ENCODE results near the gene RB1. TPM values are rescaled to one million over a fixed set of nuclear protein-coding genes. Genes with fewer than 3 reads are reported as not detected.
A peak's percentile ranks its signal among the peaks of the same experiment; 100 is the strongest.
"Not testable (repeated sequence)": the region's sequence is repeated elsewhere in the genome, so short reads cannot be mapped to it uniquely, and the experiment has no call there.

RB1 gene
- total RNA-seq, 1 donor, result 8.3 TPM

- DNase-seq (ENCODE audit: low read depth in 2 of 3, low spot score in 2 of 3), result no peak
Observed at GRCh38 chr13:48346583-48346982, 43.0 kb downstream of the RB1 start.

- DNase-seq (ENCODE audit: low read depth in 2 of 3, low spot score in 2 of 3), result no peak
Observed at GRCh38 chr13:48349525-48349924, 46.0 kb downstream of the RB1 start.

- DNase-seq (ENCODE audit: low read depth in 2 of 3, low spot score in 2 of 3), result no peak
Observed at GRCh38 chr13:48353590-48353989, 50.0 kb downstream of the RB1 start.

- not testable (repeated sequence) for DNase-seq (ENCODE audit: low read depth in 2 of 3, low spot score in 2 of 3)
Observed at GRCh38 chr13:48355524-48355923, 52.0 kb downstream of the RB1 start.

- DNase-seq (ENCODE audit: low read depth in 2 of 3, low spot score in 2 of 3), result no peak
Observed at GRCh38 chr13:48356750-48357149, 53.2 kb downstream of the RB1 start.

- DNase-seq (ENCODE audit: low read depth in 2 of 3, low spot score in 2 of 3), result no peak
Observed at GRCh38 chr13:48369988-48370387, 66.4 kb downstream of the RB1 start.

GRCh38 chr13:48370815-48371214 is 67.3 kb downstream of the RB1 start:
- no peak for DNase-seq (ENCODE audit: low read depth in 2 of 3, low spot score in 2 of 3)

- DNase-seq (ENCODE audit: low read depth in 2 of 3, low spot score in 2 of 3), result no peak
Observed at GRCh38 chr13:48377857-48378256, 74.3 kb downstream of the RB1 start.

GRCh38 chr13:48380581-48380980 is 77.0 kb downstream of the RB1 start:
- DNase-seq (ENCODE audit: low read depth in 2 of 3, low spot score in 2 of 3), result no peak

GRCh38 chr13:48383384-48383783 is 79.8 kb downstream of the RB1 start:
- no peak for DNase-seq (ENCODE audit: low read depth in 2 of 3, low spot score in 2 of 3)

GRCh38 chr13:48386816-48387215 is 83.3 kb downstream of the RB1 start:
- no peak for DNase-seq (ENCODE audit: low read depth in 2 of 3, low spot score in 2 of 3)

- no peak for DNase-seq (ENCODE audit: low read depth in 2 of 3, low spot score in 2 of 3)
Observed at GRCh38 chr13:48391257-48391656, 87.7 kb downstream of the RB1 start.

GRCh38 chr13:48393030-48393697 is 89.6 kb downstream of the RB1 start:
- no peak for DNase-seq (ENCODE audit: low read depth in 2 of 3, low spot score in 2 of 3)

GRCh38 chr13:48393698-48394085 is 90.1 kb downstream of the RB1 start:
- DNase-seq (ENCODE audit: low read depth in 2 of 3, low spot score in 2 of 3), result no peak

- no peak for DNase-seq (ENCODE audit: low read depth in 2 of 3, low spot score in 2 of 3)
Observed at GRCh38 chr13:48397744-48398143, 94.2 kb downstream of the RB1 start.

GRCh38 chr13:48398450-48399095 is 95.0 kb downstream of the RB1 start:
- DNase-seq (ENCODE audit: low read depth in 2 of 3, low spot score in 2 of 3), result no peak

GRCh38 chr13:48400090-48400694 is 96.6 kb downstream of the RB1 start:
- no peak for DNase-seq (ENCODE audit: low read depth in 2 of 3, low spot score in 2 of 3)

- peak in 2 of 3 donors; percentile 35 to 65 for DNase-seq (ENCODE audit: low read depth in 2 of 3, low spot score in 2 of 3)
Observed at GRCh38 chr13:48400850-48401291, 97.3 kb downstream of the RB1 start.

GRCh38 chr13:48401480-48401879 is 97.9 kb downstream of the RB1 start:
- peak in 1 of 3 donors; percentile 42 for DNase-seq (ENCODE audit: low read depth in 2 of 3, low spot score in 2 of 3)

GRCh38 chr13:48402325-48402932 is 98.9 kb downstream of the RB1 start:
- DNase-seq (ENCODE audit: low read depth in 2 of 3, low spot score in 2 of 3), result no peak

GRCh38 chr13:48403151-48403631 is 99.6 kb downstream of the RB1 start:
- DNase-seq (ENCODE audit: low read depth in 2 of 3, low spot score in 2 of 3), result peak in 1 of 3 donors; percentile 61

Data from hematopoietic multipotent progenitor cell (in vitro differentiated cells).